ENCODE data around the gene TAP1.

Gene TAP1

GRCh38 chr6:32803416-32803815, 50.1 kb downstream of the TAP1 start:
- DNase-seq (ENCODE audit: low spot score) = no peak

- DNase-seq (ENCODE audit: low spot score) = no peak
Measured at GRCh38 chr6:32799740-32800139, 53.8 kb downstream of the TAP1 start.

GRCh38 chr6:32799168-32799567, 54.3 kb downstream of the TAP1 start:
- no peak for DNase-seq (ENCODE audit: low spot score)

- DNase-seq (ENCODE audit: low spot score) = peak; percentile 70
Measured at GRCh38 chr6:32796848-32797776, 56.4 kb downstream of the TAP1 start.

Data from D341Med (cell line).